ENCODE results near the gene TJP2. TPM values are rescaled to one million over a fixed set of nuclear protein-coding genes. Genes with fewer than 3 reads are reported as not detected.

Gene TJP2
- total and polyA plus RNA-seq, 4 experiments from 2014 or later: 2.4 to 10.3 (median 8.8) TPM

DNA sequence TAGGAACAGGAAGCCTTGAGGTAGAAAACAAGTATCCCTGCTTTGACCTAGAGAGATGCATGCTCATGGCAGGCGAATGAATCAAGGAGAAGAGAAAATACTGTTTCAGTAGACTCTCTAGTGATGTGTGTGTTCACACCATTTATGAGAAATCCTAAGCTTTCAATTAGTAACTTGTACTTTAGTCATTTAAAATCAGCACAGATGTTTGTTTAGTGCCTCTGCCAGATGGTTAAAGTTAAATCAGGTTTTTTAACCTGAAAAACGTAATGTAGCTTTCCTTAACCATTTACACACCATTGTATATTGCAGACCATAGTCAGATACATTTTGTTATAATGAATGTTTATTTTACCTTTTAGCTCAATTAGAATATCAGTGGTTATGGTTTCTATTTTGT, 5.0 kb downstream of the TJP2 start:
- ChIA-PET POLR2A (ENCODE audit: partially characterized antibody) (no interaction called here), CTCF (ENCODE audit: partially characterized antibody) (interaction anchor here (1.4 to 5.7 kb wide), 5 partner anchors 9 to 151 kb away, joined by 3 to 68 read pairs (median 13); no protein-coding TSS in a partner anchor)
- Mint-ChIP-seq H3K27ac (peak overlapping the region in 1 of 7 donors; percentile 34), H3K36me3 (peaks cover 0 to 2% of the 10 kb centered on the region in 2 donors), H3K27me3 (peaks cover 0 to 4% of the 10 kb centered on the region in 2 donors), H3K4me1 (peaks cover 26 to 69% (median 46%) of the 10 kb centered on the region in 4 donors), H3K9me3 (no peaks in the 10 kb centered on the region), H3K4me3 (no peak overlapping the region)
- H3K9me3 ChIP-seq (ENCODE audit: control insufficient read depth in 1 of 2, low read length in 2 of 2): no peaks in the 10 kb centered on the region
- no peaks in the 10 kb centered on the region for H3K36me3 ChIP-seq (ENCODE audit: insufficient read depth, low read length)
- DNase-seq: no peak
- intact Hi-C loops (cut with micrococcal nuclease): no loop called here
- no peak overlapping the region for H3K27ac ChIP-seq (ENCODE audit: low read depth, low read length)
- peaks cover 42% of the 10 kb centered on the region for H3K4me1 ChIP-seq (ENCODE audit: insufficient read depth, low read length)
- no peaks in the 10 kb centered on the region for H3K27me3 ChIP-seq (ENCODE audit: insufficient read depth, low read length)
- H3K4me3 ChIP-seq (ENCODE audit: low read length in 2 of 2): no peak overlapping the region

DNA sequence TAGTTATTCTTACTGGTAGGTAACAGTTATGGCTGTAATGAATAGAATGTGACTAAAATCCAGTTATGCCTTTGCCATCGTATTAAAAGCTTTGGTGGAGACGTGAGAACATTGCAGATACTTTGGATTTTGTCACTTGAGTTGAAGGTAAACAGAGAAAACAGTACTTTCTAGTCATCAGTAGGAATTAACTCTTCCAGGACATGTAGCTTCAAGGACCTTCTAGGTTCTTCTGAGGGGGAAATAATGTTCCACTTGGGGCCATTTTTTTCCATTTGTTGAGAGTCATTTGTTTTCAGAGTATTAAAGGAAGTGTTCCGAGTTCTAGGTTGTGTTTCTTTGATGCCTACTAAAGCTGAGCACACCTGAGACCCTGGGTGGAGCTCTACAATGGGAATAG, 6.1 kb downstream of the TJP2 start:
- CTCF ChIA-PET (ENCODE audit: partially characterized antibody): interaction anchor here (0.8 to 5.7 kb wide), 8 partner anchors 8 to 144 kb away, joined by 3 to 68 read pairs (median 11); partner anchors contain the start of gene FXN
- Mint-ChIP-seq H3K27me3 (no peaks in the 10 kb centered on the region), H3K36me3 (peaks cover 0 to 5% of the 10 kb centered on the region in 2 donors), H3K4me3 (peak overlapping the region in 2 of 8 donors; percentile 13 to 43), H3K27ac (peak overlapping the region in 5 of 7 donors; percentile 5 to 72 (median 54)), H3K9me3 (no peaks in the 10 kb centered on the region), H3K4me1 (peaks cover 19 to 58% (median 37%) of the 10 kb centered on the region in 4 donors)
- H3K36me3 ChIP-seq (ENCODE audit: insufficient read depth, low read length): no peaks in the 10 kb centered on the region
- H3K9me3 ChIP-seq (ENCODE audit: control insufficient read depth in 1 of 2, low read length in 2 of 2): no peaks in the 10 kb centered on the region
- no peak overlapping the region for H3K4me3 ChIP-seq (ENCODE audit: low read length in 2 of 2)
- intact Hi-C loops (cut with micrococcal nuclease): no loop called here
- POLR2A ChIA-PET (ENCODE audit: partially characterized antibody): interaction anchor here (0.6 to 3.0 kb wide), 5 partner anchors 9 to 145 kb away, joined by 3 to 15 read pairs (median 4); partner anchors contain the start of gene FXN
- H3K27me3 ChIP-seq (ENCODE audit: insufficient read depth, low read length): no peaks in the 10 kb centered on the region
- no peak overlapping the region for H3K27ac ChIP-seq (ENCODE audit: low read depth, low read length)
- no peak for DNase-seq
- H3K4me1 ChIP-seq (ENCODE audit: insufficient read depth, low read length): peaks cover 34% of the 10 kb centered on the region

DNA sequence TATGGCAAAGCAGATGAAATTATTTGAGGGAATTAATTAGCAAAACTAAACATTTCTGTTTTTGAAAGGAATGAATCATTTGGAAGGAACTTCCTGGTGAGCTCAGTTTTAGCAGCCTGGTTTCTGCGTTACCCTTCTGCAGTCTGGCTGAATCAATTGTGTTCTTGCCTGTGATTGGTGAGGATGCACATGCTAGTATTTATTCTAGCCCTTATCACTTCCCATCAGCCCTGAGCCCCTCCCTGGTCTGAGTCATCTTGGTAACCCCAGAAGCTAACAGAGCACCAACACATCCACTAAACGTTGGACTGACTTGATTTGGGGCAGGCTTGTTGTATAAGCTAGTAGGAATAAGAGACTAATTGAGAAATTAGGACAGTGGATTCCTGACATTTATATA, 6.6 kb downstream of the TJP2 start:
- Histone ChIP-seq H3K4me1 (ENCODE audit: insufficient read depth, low read length) (peaks cover 29% of the 10 kb centered on the region), H3K27ac (ENCODE audit: low read depth, low read length) (no peak overlapping the region), H3K36me3 (ENCODE audit: insufficient read depth, low read length) (no peaks in the 10 kb centered on the region), H3K27me3 (ENCODE audit: insufficient read depth, low read length) (no peaks in the 10 kb centered on the region), H3K4me3 (ENCODE audit: low read length in 2 of 2) (no peak overlapping the region), H3K9me3 (ENCODE audit: control insufficient read depth in 1 of 2, low read length in 2 of 2) (no peaks in the 10 kb centered on the region)
- H3K36me3 Mint-ChIP-seq: peaks cover 0 to 5% of the 10 kb centered on the region in 2 donors
- no peaks in the 10 kb centered on the region for H3K27me3 Mint-ChIP-seq
- H3K4me1 Mint-ChIP-seq: peaks cover 16 to 54% (median 34%) of the 10 kb centered on the region in 4 donors
- ChIA-PET POLR2A (ENCODE audit: partially characterized antibody) (interaction anchor here (0.6 to 3.0 kb wide), 5 partner anchors 9 to 145 kb away, joined by 3 to 15 read pairs (median 4); partner anchors contain the start of gene FXN), CTCF (ENCODE audit: partially characterized antibody) (interaction anchor here (0.8 to 5.7 kb wide), 10 partner anchors 9 to 145 kb away, joined by 3 to 68 read pairs (median 8); partner anchors contain the start of gene FXN)
- intact Hi-C loops (cut with micrococcal nuclease): no loop called here
- DNase-seq: peak; percentile 26 to 68 (median 36)
- H3K9me3 Mint-ChIP-seq: no peaks in the 10 kb centered on the region
- H3K27ac Mint-ChIP-seq: peak overlapping the region; percentile 5 to 74 (median 61)
- H3K4me3 Mint-ChIP-seq: peak overlapping the region in 3 of 8 donors; percentile 17 to 43 (median 20)

DNA sequence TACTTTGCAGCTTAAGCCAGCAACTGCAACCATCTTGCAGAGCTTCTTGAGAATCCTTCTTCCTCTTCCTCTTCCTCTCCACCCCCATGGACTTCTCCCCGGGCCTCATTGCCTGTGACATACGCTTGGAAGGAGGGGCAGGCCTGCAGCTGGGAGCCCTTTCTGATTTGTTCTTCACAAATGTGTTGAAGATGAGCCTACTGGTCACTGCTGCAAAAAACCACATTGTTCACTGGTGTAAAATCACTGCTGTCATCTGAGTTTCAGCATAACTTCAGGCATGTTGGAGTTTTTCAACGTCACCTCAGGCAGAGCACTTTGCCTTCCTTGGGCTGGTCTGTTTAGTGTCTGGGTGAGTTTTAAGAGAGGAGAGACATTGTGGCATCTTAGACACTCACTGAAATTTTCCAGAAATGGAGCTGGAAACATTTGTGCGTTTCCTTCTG, 7.9 kb downstream of the TJP2 start:
- Mint-ChIP-seq H3K4me3 (no peak overlapping the region), H3K9me3 (no peaks in the 10 kb centered on the region), H3K4me1 (peaks cover 14 to 43% (median 31%) of the 10 kb centered on the region in 4 donors), H3K27me3 (no peaks in the 10 kb centered on the region), H3K27ac (peak overlapping the region in 3 of 7 donors; percentile 31 to 68 (median 44)), H3K36me3 (peaks cover 0 to 5% of the 10 kb centered on the region in 2 donors)
- CTCF ChIA-PET (ENCODE audit: partially characterized antibody): interaction anchor here (1.1 to 5.7 kb wide), 4 partner anchors 10 to 146 kb away, joined by 3 to 68 read pairs (median 6); partner anchors contain the start of gene FXN
- DNase-seq: no peak
- Histone ChIP-seq H3K27ac (ENCODE audit: low read depth, low read length) (no peak overlapping the region), H3K4me3 (ENCODE audit: low read length in 2 of 2) (no peak overlapping the region), H3K9me3 (ENCODE audit: control insufficient read depth in 1 of 2, low read length in 2 of 2) (no peaks in the 10 kb centered on the region), H3K27me3 (ENCODE audit: insufficient read depth, low read length) (no peaks in the 10 kb centered on the region), H3K4me1 (ENCODE audit: insufficient read depth, low read length) (peaks cover 25% of the 10 kb centered on the region), H3K36me3 (ENCODE audit: insufficient read depth, low read length) (no peaks in the 10 kb centered on the region)
- intact Hi-C loops (cut with micrococcal nuclease): no loop called here
- POLR2A ChIA-PET (ENCODE audit: partially characterized antibody): interaction anchor here (2.9 to 3.0 kb wide), 2 partner anchors 13 to 146 kb away, joined by 10 to 15 read pairs; partner anchors contain the start of gene FXN

DNA sequence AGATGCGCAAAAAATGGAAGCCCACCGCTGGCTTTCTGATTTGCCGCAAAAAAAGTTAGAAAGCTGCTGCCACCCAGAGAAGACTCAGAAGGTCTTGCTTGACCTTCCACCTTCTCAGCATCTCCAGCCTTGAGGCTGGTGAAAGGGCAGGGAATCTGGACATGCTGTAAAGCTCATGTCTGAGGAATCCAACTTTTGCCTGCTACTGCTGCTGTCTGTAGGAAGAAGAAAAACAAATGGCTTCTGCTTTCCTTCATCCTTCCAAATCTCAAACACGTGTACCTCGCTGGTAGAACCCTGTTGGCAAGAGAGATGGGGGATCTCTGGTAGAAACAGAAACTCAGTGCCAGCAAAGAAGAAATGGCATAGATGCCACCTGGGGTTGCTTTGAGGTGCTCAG, 10.2 kb downstream of the TJP2 start:
- peaks cover 7 to 26% (median 20%) of the 10 kb centered on the region in 4 donors for H3K4me1 Mint-ChIP-seq
- no peak overlapping the region for H3K27ac Mint-ChIP-seq
- H3K4me1 ChIP-seq (ENCODE audit: insufficient read depth, low read length): peaks cover 12% of the 10 kb centered on the region
- no peak overlapping the region for H3K27ac ChIP-seq (ENCODE audit: low read depth, low read length)
- H3K27me3 Mint-ChIP-seq: no peaks in the 10 kb centered on the region
- no peaks in the 10 kb centered on the region for H3K9me3 ChIP-seq (ENCODE audit: control insufficient read depth in 1 of 2, low read length in 2 of 2)
- no peaks in the 10 kb centered on the region for H3K36me3 ChIP-seq (ENCODE audit: insufficient read depth, low read length)
- no peaks in the 10 kb centered on the region for H3K9me3 Mint-ChIP-seq
- no peak overlapping the region for H3K4me3 ChIP-seq (ENCODE audit: low read length in 2 of 2)
- no peak for DNase-seq
- peaks cover 0 to 5% of the 10 kb centered on the region in 2 donors for H3K36me3 Mint-ChIP-seq
- CTCF ChIA-PET (ENCODE audit: partially characterized antibody): interaction anchor here (1.8 to 1.9 kb wide), 2 partner anchors 9 to 62 kb away, joined by 4 to 7 read pairs; no protein-coding TSS in a partner anchor
- H3K4me3 Mint-ChIP-seq: no peak overlapping the region
- intact Hi-C loops (cut with micrococcal nuclease): no loop called here
- POLR2A ChIA-PET (ENCODE audit: partially characterized antibody): interaction anchor here (1.3 kb wide), 1 partner anchor 9 kb away, joined by 3 read pairs; no protein-coding TSS in a partner anchor
- no peaks in the 10 kb centered on the region for H3K27me3 ChIP-seq (ENCODE audit: insufficient read depth, low read length)

DNA sequence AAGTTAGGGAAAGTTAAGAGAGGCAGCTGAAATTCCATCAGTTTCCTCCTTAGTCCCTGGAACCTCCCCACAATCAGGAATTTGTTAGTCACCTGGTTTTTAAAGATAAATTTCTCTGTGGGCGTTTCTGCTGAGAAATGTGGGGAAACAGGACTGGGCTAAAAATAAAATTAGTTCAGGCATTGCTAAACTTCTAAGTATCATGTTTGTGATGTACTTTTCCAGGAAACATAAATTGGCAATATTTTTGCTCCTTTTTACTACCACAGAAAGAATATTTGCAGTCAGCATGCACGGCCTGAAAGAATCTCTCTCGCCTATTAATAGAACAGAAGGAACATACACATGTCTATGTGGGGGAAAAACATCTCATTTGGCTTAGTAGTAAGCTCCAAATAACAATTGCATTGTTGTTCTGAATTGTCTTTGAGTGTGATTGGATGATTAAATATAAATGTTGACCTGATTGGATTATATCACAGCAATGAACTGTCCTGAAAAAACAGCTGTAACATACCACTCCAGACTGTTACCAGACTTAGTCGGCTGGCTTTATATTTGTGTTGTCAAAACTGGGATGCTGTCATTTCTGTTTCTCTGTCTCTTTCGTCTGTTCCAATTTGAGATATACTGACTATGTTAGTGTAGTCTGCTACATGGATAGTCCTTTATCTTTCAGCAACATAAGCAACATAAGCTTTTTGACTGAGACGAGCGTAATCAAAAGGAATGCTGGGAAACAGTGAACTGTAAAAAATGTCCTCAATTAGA, 12.9 kb downstream of the TJP2 start:
- CTCF ChIA-PET (ENCODE audit: partially characterized antibody): interaction anchor here (0.6 to 2.1 kb wide), 4 partner anchors 27 to 152 kb away, joined by 3 to 9 read pairs (median 4); partner anchors contain the start of gene FXN
- no peak overlapping the region for H3K4me3 Mint-ChIP-seq
- intact Hi-C loops (cut with micrococcal nuclease): no loop called here
- DNase-seq: no peak
- POLR2A ChIA-PET (ENCODE audit: partially characterized antibody): no interaction called here
- no peaks in the 10 kb centered on the region for H3K27me3 Mint-ChIP-seq
- Histone ChIP-seq H3K9me3 (ENCODE audit: control insufficient read depth in 1 of 2, low read length in 2 of 2) (no peaks in the 10 kb centered on the region), H3K27me3 (ENCODE audit: insufficient read depth, low read length) (no peaks in the 10 kb centered on the region), H3K27ac (ENCODE audit: low read depth, low read length) (no peak overlapping the region), H3K4me3 (ENCODE audit: low read length in 2 of 2) (no peak overlapping the region), H3K4me1 (ENCODE audit: insufficient read depth, low read length) (peaks cover 9% of the 10 kb centered on the region), H3K36me3 (ENCODE audit: insufficient read depth, low read length) (no peaks in the 10 kb centered on the region)
- H3K4me1 Mint-ChIP-seq: peaks cover 2 to 13% (median 10%) of the 10 kb centered on the region in 4 donors
- no peak overlapping the region for H3K27ac Mint-ChIP-seq
- no peaks in the 10 kb centered on the region for H3K9me3 Mint-ChIP-seq
- H3K36me3 Mint-ChIP-seq: peaks cover 0 to 5% of the 10 kb centered on the region in 2 donors

DNA sequence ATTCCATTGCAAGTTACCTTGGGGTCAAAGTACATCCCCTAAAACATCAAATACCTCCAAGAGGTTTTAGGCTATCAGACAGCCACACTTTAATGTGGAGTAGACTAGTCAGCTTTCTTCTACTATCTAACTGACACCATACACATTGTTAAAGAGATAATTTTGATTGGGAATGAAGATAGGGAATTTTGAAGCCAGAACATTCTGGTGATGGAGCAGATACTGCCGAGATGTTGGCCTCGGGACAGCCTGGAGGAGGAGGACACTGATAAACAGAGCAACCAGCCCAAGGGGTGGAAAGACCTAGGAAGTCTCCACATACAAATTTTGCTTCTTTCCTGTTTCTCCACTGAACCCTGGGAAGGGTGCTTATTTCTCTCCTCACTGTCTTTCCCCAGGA, 14.9 kb downstream of the TJP2 start:
- Mint-ChIP-seq H3K27ac (no peak overlapping the region), H3K4me1 (peaks cover 2 to 10% (median 7%) of the 10 kb centered on the region in 4 donors), H3K27me3 (no peaks in the 10 kb centered on the region), H3K9me3 (no peaks in the 10 kb centered on the region), H3K4me3 (no peak overlapping the region), H3K36me3 (peaks cover 0 to 4% of the 10 kb centered on the region in 2 donors)
- Histone ChIP-seq H3K27me3 (ENCODE audit: insufficient read depth, low read length) (no peaks in the 10 kb centered on the region), H3K4me3 (ENCODE audit: low read length in 2 of 2) (no peak overlapping the region), H3K36me3 (ENCODE audit: insufficient read depth, low read length) (no peaks in the 10 kb centered on the region), H3K4me1 (ENCODE audit: insufficient read depth, low read length) (peaks cover 9% of the 10 kb centered on the region), H3K9me3 (ENCODE audit: control insufficient read depth in 1 of 2, low read length in 2 of 2) (no peaks in the 10 kb centered on the region), H3K27ac (ENCODE audit: low read depth, low read length) (no peak overlapping the region)
- intact Hi-C loops (cut with micrococcal nuclease): no loop called here
- ChIA-PET POLR2A (ENCODE audit: partially characterized antibody) (interaction anchor here (1.3 kb wide), 1 partner anchor 9 kb away, joined by 3 read pairs; no protein-coding TSS in a partner anchor), CTCF (ENCODE audit: partially characterized antibody) (interaction anchor here (0.7 kb wide), 1 partner anchor 136 kb away, joined by 3 read pairs; no protein-coding TSS in a partner anchor)
- no peak for DNase-seq

All from CD4-positive, alpha-beta memory T cell (primary cell).